22Rv1 (cell line): ENCODE measurements around the gene FAM187B.

Source experiments
- CTCF ChIP-seq: fragments of 450-650 bp; IDR thresholded peaks from 2 replicates; pipeline ENCODE4 v1.5.1; 2017; ENCODE audit warnings: mild to moderate bottlenecking
- ZFX ChIP-seq: fragments of 450-650 bp; IDR thresholded peaks from 2 replicates; pipeline ENCODE4 v1.6.1; 2017; ENCODE audit warnings: antibody characterized with exemption, borderline replicate concordance

DNA sequence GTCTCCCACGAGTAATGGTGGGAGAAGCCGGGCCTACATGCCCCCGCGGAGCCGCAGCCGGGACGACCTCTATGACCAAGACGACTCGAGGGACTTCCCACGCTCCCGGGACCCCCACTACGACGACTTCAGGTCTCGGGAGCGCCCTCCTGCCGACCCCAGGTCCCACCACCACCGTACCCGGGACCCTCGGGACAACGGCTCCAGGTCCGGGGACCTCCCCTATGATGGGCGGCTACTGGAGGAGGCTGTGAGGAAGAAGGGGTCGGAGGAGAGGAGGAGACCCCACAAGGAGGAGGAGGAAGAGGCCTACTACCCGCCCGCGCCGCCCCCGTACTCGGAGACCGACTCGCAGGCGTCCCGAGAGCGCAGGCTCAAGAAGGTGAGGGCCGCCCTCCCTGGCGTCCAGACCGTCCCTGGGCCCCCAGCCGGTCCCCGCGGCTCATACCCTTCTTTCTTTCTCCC is 38.8 kb upstream of the FAM187B start:
- no peak for TF ChIP-seq CTCF
- no peak for TF ChIP-seq ZFX
